Measurements from ENCODE around the gene TMIGD2.

- TF ChIP-seq CTCF (IDR thresholded peaks at IDR 0.05) (no peak), EP300 (IDR thresholded peaks at IDR 0.05; ENCODE audit: low read depth) (no peak), POLR2A (IDR thresholded peaks at IDR 0.05) (no peak), POLR2AphosphoS5 (IDR thresholded peaks at IDR 0.05) (no peak)
Measured at GRCh38 chr19:4302243-4302640, at the start of gene TMIGD2.
